GM12878 (cell line): ENCODE results near the gene CLCNKB. TPM values are rescaled to one million over a fixed set of nuclear protein-coding genes. Genes with fewer than 3 reads are reported as not detected.

Experiments used
- ATAC-seq: fragments of 200-7000 bp; cut with Tn5 transposase; 3 replicates; pipeline ENCODE4 v1.9.1; 2020; ENCODE audit warnings: mild to moderate bottlenecking, moderate library complexity
- BruUV-seq: library from RNA; stranded (reverse); fragments of 400-500 nt; replicated peaks from 2 replicates; lab custom pipeline; 2021; lab: Mats Ljungman, UMichigan
- CTCF ChIA-PET: fragments of 300-600 bp; sonication (Branson Sonifier 250); formaldehyde crosslinking; extraction: SDS; loops from one replicate; lab custom pipeline; 2021; ENCODE audit warnings: inconsistent platforms; lab: Yijun Ruan, JAX
- POLR2A ChIA-PET: fragments of 350-600 bp; formaldehyde crosslinking; extraction: SDS; loops from one replicate; lab custom pipeline; 2021; ENCODE audit warnings: inconsistent platforms; lab: Charles Lee
- RAD21 ChIA-PET: fragments of 300-600 bp; sonication (Branson Sonifier 250); formaldehyde crosslinking; loops from one replicate; lab custom pipeline; 2023; ENCODE audit warnings: antibody characterized with exemption; ENCODE audit not compliant: unreplicated experiment; lab: Charles Lee
- SMC1A ChIA-PET: fragments of 300-600 bp; sonication (Branson Sonifier 250); formaldehyde crosslinking; loops from one replicate; lab custom pipeline; 2023; ENCODE audit not compliant: unreplicated experiment, uncharacterized antibody; lab: Charles Lee
- DNase-seq: peaks from one replicate; pipeline ENCODE4 v3.0.0-alpha.2; 2011; ENCODE audit warnings: low read depth, low spot score
- FAIRE-seq: peaks from 3 replicates; lab custom pipeline; 2011; peaks lifted over from hg19 to GRCh38; lab: Jason Lieb, UNC
- H2AFZ ChIP-seq: 2 replicates; pipeline ENCODE4 v1.6.0; 2011; ENCODE audit warnings: low read depth, low read length, control low read depth; ENCODE audit not compliant: control insufficient read depth
- H3K27ac ChIP-seq: 2 replicates; pipeline ENCODE4 v1.5.1; 2011; ENCODE audit warnings: control low read depth; ENCODE audit not compliant: control insufficient read depth, insufficient read depth
- H3K27me3 ChIP-seq, 2 experiments: replicated peaks in 1 of 2; 2 replicates each; pipeline versions ENCODE4 v1.6.0 to v1.6.1; 2011; ENCODE audit warnings: low read length in 1 of 2; ENCODE audit not compliant: control insufficient read depth in 2 of 2, insufficient read depth in 2 of 2
- H3K36me3 ChIP-seq, 2 experiments: 2 replicates each; pipeline ENCODE4 v1.5.1; 2011; ENCODE audit warnings: low read length in 1 of 2; ENCODE audit not compliant: control insufficient read depth in 2 of 2, insufficient read depth in 2 of 2
- H3K4me1 ChIP-seq: 2 replicates; pipeline ENCODE4 v1.6.1; 2011; ENCODE audit warnings: mild to moderate bottlenecking, low read length, moderate library complexity, mixed read lengths; ENCODE audit not compliant: control insufficient read depth, insufficient read depth
- H3K4me2 ChIP-seq: 2 replicates; pipeline ENCODE4 v1.6.0; 2011; ENCODE audit warnings: control low read depth; ENCODE audit not compliant: control insufficient read depth, insufficient read depth
- H3K4me3 ChIP-seq: fragments of 200-600 bp; sonication (generic); 2 replicates; pipeline ENCODE4 v1.5.1; 2016
- H3K79me2 ChIP-seq: 2 replicates; pipeline ENCODE4 v1.6.0; 2011; ENCODE audit warnings: low read length; ENCODE audit not compliant: control insufficient read depth, insufficient read depth
- H3K9ac ChIP-seq: 2 replicates; pipeline ENCODE4 v1.8.0; 2011; ENCODE audit warnings: low read length, control low read depth, mixed read lengths; ENCODE audit not compliant: control insufficient read depth, insufficient read depth
- H3K9me3 ChIP-seq: replicated peaks from 3 replicates; pipeline ENCODE4 v1.5.1; 2011; ENCODE audit warnings: mild to moderate bottlenecking, low read length; ENCODE audit not compliant: control insufficient read depth, insufficient read depth
- H4K20me1 ChIP-seq: 2 replicates; pipeline ENCODE4 v1.6.0; 2011; ENCODE audit not compliant: control insufficient read depth, insufficient read depth
- CHD4 ChIP-seq: fragments of 200-600 bp; sonication (generic); IDR thresholded peaks from 2 replicates; pipeline ENCODE4 v1.6.1; 2016; ENCODE audit warnings: mild to moderate bottlenecking
- CREB1 ChIP-seq: IDR thresholded peaks from 2 replicates; pipeline ENCODE4 v1.6.1; 2012; ENCODE audit warnings: low read depth, mild to moderate bottlenecking, inconsistent platforms
- EED ChIP-seq: sonication (generic); IDR thresholded peaks from 2 replicates; pipeline ENCODE4 v1.6.1; 2016; ENCODE audit warnings: antibody characterized with exemption, low read depth
- EGR1 ChIP-seq, 2 experiments: IDR thresholded peaks; 1 replicate in 1 of 2; 2 replicates in 1 of 2; pipeline ENCODE4 v1.6.1; 2011 to 2012; ENCODE audit warnings: low read depth in 2 of 2, low read length in 2 of 2, borderline replicate concordance in 1 of 2, mild to moderate bottlenecking in 1 of 2, moderate library complexity in 1 of 2
- ESRRA ChIP-seq: IDR thresholded peaks from 2 replicates; pipeline ENCODE4 v1.6.1; 2012; ENCODE audit warnings: mild to moderate bottlenecking, low read length, improper control_type of control experiment
- ETV6 ChIP-seq, 2 experiments: fragments of 450-650 bp in 1 of 2; IDR thresholded peaks in 1 of 2; conservative IDR thresholded peaks in 1 of 2; 2 replicates each; pipeline ENCODE4 v1.6.1; 2014; ENCODE audit warnings: antibody characterized with exemption in 1 of 2, borderline replicate concordance in 1 of 2, low read depth in 1 of 2, mild to moderate bottlenecking in 1 of 2, moderate library complexity in 1 of 2
- HCFC1 ChIP-seq: fragments of 150-350 bp; IDR thresholded peaks from 2 replicates; pipeline ENCODE4 v1.6.1; 2014; ENCODE audit warnings: low read length
- KLF5 ChIP-seq: fragments of 450-650 bp; IDR thresholded peaks from 2 replicates; pipeline ENCODE4 v1.6.1; 2014; ENCODE audit warnings: mild to moderate bottlenecking; ENCODE audit not compliant: partially characterized antibody
- POLR2AphosphoS5 ChIP-seq: IDR thresholded peaks from 2 replicates; pipeline ENCODE4 v1.6.1; 2011; ENCODE audit warnings: mild to moderate bottlenecking, low read length, inconsistent platforms
- ZBTB4 ChIP-seq: fragments of 450-650 bp; formaldehyde crosslinking; IDR thresholded peaks from 2 replicates; pipeline ENCODE4 v1.4.0; 2022; ENCODE audit warnings: mild to moderate bottlenecking, moderate library complexity
- ZNF24 ChIP-seq: fragments of 450-650 bp; IDR thresholded peaks from 2 replicates; pipeline ENCODE4 v1.6.1; 2017; ENCODE audit warnings: antibody characterized with exemption, mild to moderate bottlenecking
- ZNF384 ChIP-seq: IDR thresholded peaks from 2 replicates; pipeline ENCODE4 v1.6.1; 2012; ENCODE audit warnings: low read depth, mild to moderate bottlenecking, low read length, improper control_type of control experiment, borderline replicate concordance
- ZZZ3 ChIP-seq: IDR thresholded peaks from 2 replicates; pipeline ENCODE4 v1.6.1; 2011; ENCODE audit warnings: low read depth; ENCODE audit not compliant: control insufficient read depth, insufficient read length
- WGBS: methylation state at CpG from one replicate; pipeline ENCODE4 v1.1.6; 2016; ENCODE audit warnings: low lambda C conversion rate; ENCODE audit not compliant: insufficient replicate concordance, insufficient coverage; ENCODE audit errors: missing lambda C conversion rate; 5-methylcytosine and 5-hydroxymethylcytosine counted together
- in situ Hi-C: fragments of 300-500 bp; cut with MboI; formaldehyde crosslinking; loops from 9 replicates; pipeline ENCODE4 v1.14.3; 2018; ENCODE audit warnings: mixed read lengths
- intact Hi-C: fragments of 100-400 bp; cut with micrococcal nuclease; formaldehyde crosslinking; loops from one replicate; pipeline ENCODE4 v1.14.2; 2022; ENCODE audit not compliant: unreplicated experiment
- polyA plus RNA-seq, 11 experiments: library from polyadenylated mRNA; depleted of rRNA in 4 of 11; unstranded in 6 of 11; stranded (reverse) in 5 of 11; fragments of >200 nt; fragmentation: Nextera tagmentation in 4 of 11; fragmentation: Illumina TruSeq in 1 of 11; extraction: Ambion mirVana in 4 of 11; extraction: Trizol in 1 of 11; gene quantifications; 1 replicate in 1 of 11; 2 replicates in 10 of 11; pipeline versions ENCODE4 v1.2.1 to v1.2.3, GENCODE V29; 2011 to 2016; ENCODE audit warnings: inconsistent platforms in 2 of 11, missing spikeins in 2 of 11, low read depth in 1 of 11
- total RNA-seq, 4 experiments: library from RNA; depleted of rRNA in 3 of 4; stranded (reverse); fragments of >200 nt in 3 of 4; fragmentation: Illumina TruSeq in 1 of 4; extraction: Trizol in 1 of 4; gene quantifications; 2 replicates each; pipeline versions ENCODE4 v1.2.1 to v1.2.3, GENCODE V29; 2013 to 2021
- TF ChIP-seq, protein P1 (sequence below): fragments of 450-650 bp; IDR thresholded peaks from 2 replicates; pipeline ENCODE4 v1.6.1; 2017; ENCODE audit warnings: mild to moderate bottlenecking
- TF ChIP-seq, protein P2 (sequence below): fragments of 150-350 bp; IDR thresholded peaks from 2 replicates; pipeline ENCODE4 v1.6.1; 2014; ENCODE audit warnings: mild to moderate bottlenecking, low read depth, low read length

CLCNKB gene
- total and polyA plus RNA-seq, 10 of the 15 experiments (the other 5 are each of a cell fraction or from before 2014, with no cell fraction given) = 0.05 TPM; not detected in 9

DNA sequence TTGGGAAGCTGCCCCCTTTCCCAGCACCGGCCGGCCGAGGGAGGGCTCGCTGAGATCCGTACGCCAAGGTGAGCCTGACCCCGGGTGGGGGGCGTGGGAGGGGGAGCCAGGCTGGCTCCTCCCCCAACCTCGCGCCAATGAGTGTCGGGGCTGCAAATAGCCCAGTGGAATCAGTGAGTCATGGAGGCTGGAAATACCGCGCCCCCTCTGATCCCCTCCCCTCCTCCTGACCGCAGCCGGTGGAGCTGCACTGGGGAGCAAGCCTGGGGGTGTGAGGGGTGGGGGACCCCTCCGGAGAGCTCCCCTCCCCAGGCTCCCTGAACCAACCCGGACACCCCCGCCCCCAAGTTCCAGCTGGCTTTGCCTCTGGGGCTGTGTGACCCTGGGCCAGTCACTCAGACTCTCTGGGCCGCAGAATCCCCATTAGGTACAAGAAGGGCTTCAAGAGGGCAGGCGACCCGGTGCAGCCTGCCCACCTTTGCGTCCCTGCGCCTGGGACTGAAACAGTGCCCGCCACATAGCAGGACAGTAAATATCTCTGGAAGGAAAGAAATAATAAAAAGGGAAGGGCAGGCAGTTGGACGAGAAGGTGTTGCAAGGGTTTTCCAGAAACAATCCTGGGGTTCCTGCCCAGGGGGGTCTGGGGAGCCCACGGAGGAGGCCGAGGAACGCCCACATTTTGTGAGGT lies 30.2 kb upstream of the CLCNKB start (continued):
- TF ChIP-seq ZBTB4 (CRISPR knock-in tag) = no peak
- peak in 1 of 2 experiments; percentile 26; a peak in 1 of 3 replicates for TF ChIP-seq EGR1 (IDR thresholded peaks at IDR 0.05; ENCODE audit: borderline replicate concordance in 1 of 2, low read depth in 2 of 2, low read length in 2 of 2)
- no peak for TF ChIP-seq ZNF384
- TF ChIP-seq, all 136 proteins: peak for 19

GRCh38 chr1:16013908-16014258 lies 29.7 kb upstream of the CLCNKB start:
- ChIA-PET RAD21 (interaction anchor here (0.8 to 1.4 kb wide), 3 partner anchors 12 to 39 kb away, joined by 3 to 5 read pairs (median 3); partner anchors contain the start of gene ZBTB17), CTCF (interaction anchor here (0.6 to 1.9 kb wide), 5 partner anchors 8 to 199 kb away, joined by 3 to 5 read pairs (median 4); partner anchors contain the start of gene CLCNKA), POLR2A (interaction anchor here (0.5 to 1.6 kb wide), 3 partner anchors 10 to 262 kb away, joined by 3 to 4 read pairs (median 3); no protein-coding TSS in a partner anchor), SMC1A (interaction anchor here (1.6 kb wide), 1 partner anchor 39 kb away, joined by 6 read pairs; no protein-coding TSS in a partner anchor)
- no TSS peak for BruUV-seq
- no peak overlapping the region for H3K9ac ChIP-seq
- H3K27ac ChIP-seq = no peak overlapping the region
- H3K4me2 ChIP-seq = peak overlapping the region; percentile 35; the same call in 1 of the 2 replicates
- peaks cover 33% of the 10 kb centered on the region for H3K4me1 ChIP-seq
- H3K79me2 ChIP-seq = no peaks in the 10 kb centered on the region
- H3K27me3 ChIP-seq = no peaks in the 10 kb centered on the region
- H2AFZ ChIP-seq = no peak overlapping the region
- in situ Hi-C loops (no loop called here), intact Hi-C loops (no loop called here)
- 16% methylated on average over 4 of the region's 4 CpGs for WGBS
- no peak overlapping the region for H3K4me3 ChIP-seq
- DNase-seq (no peak), ATAC-seq (no peak), FAIRE-seq (no peak)
- no peaks in the 10 kb centered on the region for H3K36me3 ChIP-seq
- H4K20me1 ChIP-seq = no peaks in the 10 kb centered on the region
- H3K9me3 ChIP-seq = no peaks in the 10 kb centered on the region
- TF ChIP-seq ZZZ3 = no peak
- TF ChIP-seq KLF5 = no peak
- TF ChIP-seq CREB1 = no peak
- TF ChIP-seq HCFC1 = no peak
- no peak for TF ChIP-seq ZNF24
- no peak for TF ChIP-seq POLR2AphosphoS5
- TF ChIP-seq ESRRA = no peak
- TF ChIP-seq, protein P1, sequence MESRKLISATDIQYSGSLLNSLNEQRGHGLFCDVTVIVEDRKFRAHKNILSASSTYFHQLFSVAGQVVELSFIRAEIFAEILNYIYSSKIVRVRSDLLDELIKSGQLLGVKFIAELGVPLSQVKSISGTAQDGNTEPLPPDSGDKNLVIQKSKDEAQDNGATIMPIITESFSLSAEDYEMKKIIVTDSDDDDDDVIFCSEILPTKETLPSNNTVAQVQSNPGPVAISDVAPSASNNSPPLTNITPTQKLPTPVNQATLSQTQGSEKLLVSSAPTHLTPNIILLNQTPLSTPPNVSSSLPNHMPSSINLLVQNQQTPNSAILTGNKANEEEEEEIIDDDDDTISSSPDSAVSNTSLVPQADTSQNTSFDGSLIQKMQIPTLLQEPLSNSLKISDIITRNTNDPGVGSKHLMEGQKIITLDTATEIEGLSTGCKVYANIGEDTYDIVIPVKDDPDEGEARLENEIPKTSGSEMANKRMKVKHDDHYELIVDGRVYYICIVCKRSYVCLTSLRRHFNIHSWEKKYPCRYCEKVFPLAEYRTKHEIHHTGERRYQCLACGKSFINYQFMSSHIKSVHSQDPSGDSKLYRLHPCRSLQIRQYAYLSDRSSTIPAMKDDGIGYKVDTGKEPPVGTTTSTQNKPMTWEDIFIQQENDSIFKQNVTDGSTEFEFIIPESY = no peak
- TF ChIP-seq, protein P2, sequence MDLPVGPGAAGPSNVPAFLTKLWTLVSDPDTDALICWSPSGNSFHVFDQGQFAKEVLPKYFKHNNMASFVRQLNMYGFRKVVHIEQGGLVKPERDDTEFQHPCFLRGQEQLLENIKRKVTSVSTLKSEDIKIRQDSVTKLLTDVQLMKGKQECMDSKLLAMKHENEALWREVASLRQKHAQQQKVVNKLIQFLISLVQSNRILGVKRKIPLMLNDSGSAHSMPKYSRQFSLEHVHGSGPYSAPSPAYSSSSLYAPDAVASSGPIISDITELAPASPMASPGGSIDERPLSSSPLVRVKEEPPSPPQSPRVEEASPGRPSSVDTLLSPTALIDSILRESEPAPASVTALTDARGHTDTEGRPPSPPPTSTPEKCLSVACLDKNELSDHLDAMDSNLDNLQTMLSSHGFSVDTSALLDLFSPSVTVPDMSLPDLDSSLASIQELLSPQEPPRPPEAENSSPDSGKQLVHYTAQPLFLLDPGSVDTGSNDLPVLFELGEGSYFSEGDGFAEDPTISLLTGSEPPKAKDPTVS = no peak
- TF ChIP-seq EED = no peak
- no peak for TF ChIP-seq ETV6 (conservative IDR thresholded peaks at IDR 0.05 in 1 of 2, IDR thresholded peaks at IDR 0.05 in 1 of 2; ENCODE audit: borderline replicate concordance in 1 of 2, low read depth in 1 of 2)
- TF ChIP-seq CHD4 = no peak
